Liver (tissue), 9 donors: ENCODE measurements around the gene CXCR6. TPM values are rescaled to one million over a fixed set of nuclear protein-coding genes. Genes with fewer than 3 reads are reported as not detected.

Source experiments
- DNase-seq: peaks from one replicate; pipeline ENCODE4 v3.0.0-alpha.2; 2017; ENCODE audit warnings: low spot score
- H3K27ac ChIP-seq, 2 donors: one replicate each; pipeline ENCODE4 v1.7.0; 2013; ENCODE audit warnings: inconsistent platforms in 2 of 2, low read length in 2 of 2, control low read depth in 1 of 2, low read depth in 1 of 2, mild to moderate bottlenecking in 1 of 2
- H3K27me3 ChIP-seq, 4 donors: one replicate each; pipeline versions ENCODE4 v1.6.1 to v1.7.0; 2013; ENCODE audit warnings: low read length in 3 of 4, inconsistent platforms in 1 of 4, mild to moderate bottlenecking in 1 of 4, moderate library complexity in 1 of 4; ENCODE audit not compliant: control insufficient read depth in 4 of 4, insufficient read depth in 4 of 4
- H3K36me3 ChIP-seq, 4 donors: one replicate each; pipeline versions ENCODE4 v1.6.1 to v1.7.0; 2013; ENCODE audit warnings: low read length in 3 of 4, mild to moderate bottlenecking in 3 of 4, low read depth in 1 of 4, moderate library complexity in 1 of 4; ENCODE audit not compliant: control insufficient read depth in 4 of 4, insufficient read depth in 3 of 4
- H3K4me1 ChIP-seq, 4 donors: one replicate each; pipeline versions ENCODE4 v1.6.1 to v1.7.0; 2013; ENCODE audit warnings: low read length in 3 of 4, mild to moderate bottlenecking in 3 of 4, moderate library complexity in 1 of 4; ENCODE audit not compliant: control insufficient read depth in 4 of 4, insufficient read depth in 4 of 4
- H3K4me3 ChIP-seq, 3 donors: one replicate each; pipeline versions ENCODE4 v1.6.1 to v1.7.0; 2013; ENCODE audit warnings: low read length in 3 of 3, control low read depth in 1 of 3, low read depth in 1 of 3, mild to moderate bottlenecking in 1 of 3
- H3K9ac ChIP-seq, 2 donors: one replicate each; pipeline ENCODE4 v1.7.0; 2013; ENCODE audit warnings: low read length in 2 of 2, mild to moderate bottlenecking in 2 of 2, moderate library complexity in 2 of 2, control low read depth in 1 of 2, low read depth in 1 of 2
- H3K9me3 ChIP-seq, 4 donors: one replicate each; pipeline versions ENCODE4 v1.6.1 to v1.7.0; 2013; ENCODE audit warnings: low read length in 3 of 4; ENCODE audit not compliant: control insufficient read depth in 4 of 4
- EGR1 ChIP-seq, 2 donors: IDR thresholded peaks; 2 replicates each; pipeline ENCODE4 v1.6.1; 2016 to 2018; ENCODE audit warnings: antibody characterized with exemption in 2 of 2, low read depth in 2 of 2
- FOXA1 ChIP-seq: IDR thresholded peaks from 2 replicates; pipeline ENCODE4 v1.6.1; 2016; ENCODE audit warnings: antibody characterized with exemption
- FOXA2 ChIP-seq: IDR thresholded peaks from 2 replicates; pipeline ENCODE4 v1.6.1; 2016; ENCODE audit warnings: antibody characterized with exemption
- HNF4A ChIP-seq, 2 donors: conservative IDR thresholded peaks; 2 replicates each; pipeline ENCODE4 v1.6.1; 2016; ENCODE audit warnings: antibody characterized with exemption in 2 of 2, mild to moderate bottlenecking in 2 of 2
- HNF4G ChIP-seq: IDR thresholded peaks from 2 replicates; pipeline ENCODE4 v1.6.1; 2016; ENCODE audit warnings: antibody characterized with exemption
- JUND ChIP-seq, 2 donors: IDR thresholded peaks; 2 replicates each; pipeline ENCODE4 v1.6.1; 2016; ENCODE audit warnings: antibody characterized with exemption in 2 of 2
- NR2F2 ChIP-seq: IDR thresholded peaks from 2 replicates; pipeline ENCODE4 v1.6.1; 2016; ENCODE audit warnings: antibody characterized with exemption
- RAD21 ChIP-seq, 2 donors: IDR thresholded peaks; 2 replicates each; pipeline ENCODE4 v1.6.1; 2016; ENCODE audit warnings: antibody characterized with exemption in 2 of 2, mild to moderate bottlenecking in 2 of 2
- RXRA ChIP-seq, 2 donors: IDR thresholded peaks; 2 replicates each; pipeline ENCODE4 v1.6.1; 2017 to 2018; ENCODE audit warnings: antibody characterized with exemption in 2 of 2, mild to moderate bottlenecking in 1 of 2
- SP1 ChIP-seq: IDR thresholded peaks from 2 replicates; pipeline ENCODE4 v1.6.1; 2018; ENCODE audit warnings: antibody characterized with exemption, mild to moderate bottlenecking
- TAF1 ChIP-seq: conservative IDR thresholded peaks from 2 replicates; pipeline ENCODE4 v1.6.1; 2016; ENCODE audit warnings: antibody characterized with exemption, mild to moderate bottlenecking
- YY1 ChIP-seq: IDR thresholded peaks from 2 replicates; pipeline ENCODE4 v1.6.1; 2016; ENCODE audit warnings: antibody characterized with exemption, mild to moderate bottlenecking
- WGBS: extraction: QIAGEN DNeasy Blood & Tissue Kit; methylation state at CpG from one replicate; pipeline ENCODE4 v1.1.7; 2013; 5-methylcytosine and 5-hydroxymethylcytosine counted together
- polyA plus RNA-seq, 2 donors: library from polyadenylated mRNA; stranded (reverse) in 1 of 2; unstranded in 1 of 2; fragments of 200-250 nt in 1 of 2; fragments of >200 nt in 1 of 2; fragmentation: Nextera tagmentation in 1 of 2; extraction: Ambion mirVana in 1 of 2; gene quantifications; one replicate each; pipeline versions ENCODE4 v1.2.1 to v1.2.3, GENCODE V29; 2013 to 2015
- total RNA-seq, 2 donors: library from RNA; depleted of rRNA; stranded (reverse); fragments of >200 nt; gene quantifications; one replicate each; pipeline ENCODE4 v1.2.3, GENCODE V29; 2014
- TF ChIP-seq, protein P1 (sequence below): fragments of 150-350 bp; IDR thresholded peaks from 2 replicates; pipeline ENCODE4 v1.5.1; 2017; ENCODE audit warnings: improper control_type of control experiment, low read depth, low read length; ENCODE audit not compliant: missing input control
- TF ChIP-seq, protein P2 (sequence below): IDR thresholded peaks from 2 replicates; pipeline ENCODE4 v1.6.1; 2016; ENCODE audit warnings: antibody characterized with exemption
- TF ChIP-seq, protein P3 (sequence below): IDR thresholded peaks from 2 replicates; pipeline ENCODE4 v1.6.1; 2016; ENCODE audit warnings: antibody characterized with exemption
- TF ChIP-seq, protein P4 (sequence below): IDR thresholded peaks from 2 replicates; pipeline ENCODE4 v1.6.1; 2016; ENCODE audit warnings: antibody characterized with exemption
- TF ChIP-seq, protein P5 (sequence below): IDR thresholded peaks from 2 replicates; pipeline ENCODE4 v1.6.1; 2016; ENCODE audit warnings: antibody characterized with exemption, mild to moderate bottlenecking
- donor health status: healthy.
- donor health status: healthy.
- donor health status: healthy.
- donor health status: healthy.
- donor health status: healthy.

The CXCR6 gene
- total and polyA plus RNA-seq, 4 donors, result 0.60 to 2.9 (median 0.96) TPM

DNA sequence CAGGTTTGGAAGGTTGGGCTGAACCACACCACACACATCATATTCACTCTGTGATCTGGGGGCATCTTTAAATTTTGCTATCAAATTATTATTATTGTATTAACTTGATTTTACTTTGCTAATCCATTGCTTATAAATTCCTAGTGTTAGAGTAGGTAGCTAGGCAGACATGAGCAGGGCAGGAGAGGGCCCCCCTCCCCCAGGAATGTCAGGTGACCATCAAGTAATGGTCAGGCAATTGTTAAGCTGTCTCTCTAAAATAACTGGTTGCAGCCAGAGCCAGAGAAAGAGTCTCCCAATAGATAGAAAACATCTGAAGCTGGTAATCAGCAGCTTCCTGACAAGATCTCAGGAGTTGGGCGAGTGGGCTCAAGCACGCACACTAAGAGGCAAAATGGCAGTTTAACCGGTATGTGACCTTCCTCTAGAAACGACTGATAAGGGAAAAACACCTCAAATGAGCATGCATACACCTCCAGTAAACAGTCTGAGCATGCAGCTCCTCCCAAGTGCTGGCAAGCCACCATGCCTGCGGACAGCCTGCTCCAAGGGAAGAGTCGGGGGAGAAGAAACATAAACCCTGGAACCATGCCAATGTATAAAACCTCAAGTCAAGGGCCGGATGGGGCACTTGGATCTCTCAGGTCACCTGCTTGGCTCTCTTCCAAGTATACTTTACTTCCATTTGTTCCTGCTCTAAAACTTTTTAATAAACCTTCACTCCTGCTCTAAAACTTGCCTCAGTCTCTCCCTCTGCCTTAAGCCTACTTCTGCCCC lies 3.1 kb upstream of the CXCR6 start (continued):
- TF ChIP-seq, protein P1, sequence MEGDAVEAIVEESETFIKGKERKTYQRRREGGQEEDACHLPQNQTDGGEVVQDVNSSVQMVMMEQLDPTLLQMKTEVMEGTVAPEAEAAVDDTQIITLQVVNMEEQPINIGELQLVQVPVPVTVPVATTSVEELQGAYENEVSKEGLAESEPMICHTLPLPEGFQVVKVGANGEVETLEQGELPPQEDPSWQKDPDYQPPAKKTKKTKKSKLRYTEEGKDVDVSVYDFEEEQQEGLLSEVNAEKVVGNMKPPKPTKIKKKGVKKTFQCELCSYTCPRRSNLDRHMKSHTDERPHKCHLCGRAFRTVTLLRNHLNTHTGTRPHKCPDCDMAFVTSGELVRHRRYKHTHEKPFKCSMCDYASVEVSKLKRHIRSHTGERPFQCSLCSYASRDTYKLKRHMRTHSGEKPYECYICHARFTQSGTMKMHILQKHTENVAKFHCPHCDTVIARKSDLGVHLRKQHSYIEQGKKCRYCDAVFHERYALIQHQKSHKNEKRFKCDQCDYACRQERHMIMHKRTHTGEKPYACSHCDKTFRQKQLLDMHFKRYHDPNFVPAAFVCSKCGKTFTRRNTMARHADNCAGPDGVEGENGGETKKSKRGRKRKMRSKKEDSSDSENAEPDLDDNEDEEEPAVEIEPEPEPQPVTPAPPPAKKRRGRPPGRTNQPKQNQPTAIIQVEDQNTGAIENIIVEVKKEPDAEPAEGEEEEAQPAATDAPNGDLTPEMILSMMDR, result no peak
- no peak for TF ChIP-seq TAF1
- TF ChIP-seq YY1, result no peak
- TF ChIP-seq RXRA (IDR thresholded peaks at IDR 0.05), result no peak
- no peak for TF ChIP-seq FOXA1
- TF ChIP-seq, protein P2, sequence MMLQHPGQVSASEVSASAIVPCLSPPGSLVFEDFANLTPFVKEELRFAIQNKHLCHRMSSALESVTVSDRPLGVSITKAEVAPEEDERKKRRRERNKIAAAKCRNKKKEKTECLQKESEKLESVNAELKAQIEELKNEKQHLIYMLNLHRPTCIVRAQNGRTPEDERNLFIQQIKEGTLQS, result no peak
- TF ChIP-seq RAD21 (IDR thresholded peaks at IDR 0.05), result no peak
- TF ChIP-seq HNF4G, result no peak

DNA sequence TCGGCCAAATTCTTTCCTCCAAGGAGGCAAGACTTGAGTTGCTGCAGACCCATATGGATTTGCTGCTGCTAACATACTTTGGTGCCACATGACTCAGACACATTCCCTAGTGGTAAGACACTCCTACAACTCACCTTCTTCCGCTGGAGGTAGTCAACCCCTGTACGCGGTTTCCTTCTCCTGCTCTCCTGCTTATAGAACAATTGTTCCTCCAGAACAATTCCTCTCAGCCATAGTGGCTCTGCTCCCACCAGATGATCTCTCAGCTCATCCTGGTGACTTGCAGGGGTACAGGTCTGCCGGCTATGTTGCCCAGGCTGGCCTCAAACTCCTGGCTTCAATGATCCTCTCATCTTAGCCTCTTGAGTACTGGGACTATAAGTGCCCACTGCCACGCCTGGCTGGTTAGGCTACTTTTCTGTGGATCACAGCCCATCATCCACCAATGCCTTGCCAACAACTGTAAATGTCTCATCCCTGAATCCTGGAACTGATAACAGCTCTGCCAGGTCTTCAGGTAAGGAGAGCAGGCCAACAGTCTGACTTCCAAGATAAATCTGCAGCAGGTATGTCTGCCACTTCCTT lies 2.4 kb upstream of the CXCR6 start:
- H3K27ac ChIP-seq, result no peak overlapping the region
- no peaks in the 10 kb centered on the region for H3K4me1 ChIP-seq
- H3K4me3 ChIP-seq, result no peak overlapping the region
- H3K36me3 ChIP-seq, result peaks cover 0 to 25% (median 10%) of the 10 kb centered on the region in 4 donors
- TF ChIP-seq, protein P3, sequence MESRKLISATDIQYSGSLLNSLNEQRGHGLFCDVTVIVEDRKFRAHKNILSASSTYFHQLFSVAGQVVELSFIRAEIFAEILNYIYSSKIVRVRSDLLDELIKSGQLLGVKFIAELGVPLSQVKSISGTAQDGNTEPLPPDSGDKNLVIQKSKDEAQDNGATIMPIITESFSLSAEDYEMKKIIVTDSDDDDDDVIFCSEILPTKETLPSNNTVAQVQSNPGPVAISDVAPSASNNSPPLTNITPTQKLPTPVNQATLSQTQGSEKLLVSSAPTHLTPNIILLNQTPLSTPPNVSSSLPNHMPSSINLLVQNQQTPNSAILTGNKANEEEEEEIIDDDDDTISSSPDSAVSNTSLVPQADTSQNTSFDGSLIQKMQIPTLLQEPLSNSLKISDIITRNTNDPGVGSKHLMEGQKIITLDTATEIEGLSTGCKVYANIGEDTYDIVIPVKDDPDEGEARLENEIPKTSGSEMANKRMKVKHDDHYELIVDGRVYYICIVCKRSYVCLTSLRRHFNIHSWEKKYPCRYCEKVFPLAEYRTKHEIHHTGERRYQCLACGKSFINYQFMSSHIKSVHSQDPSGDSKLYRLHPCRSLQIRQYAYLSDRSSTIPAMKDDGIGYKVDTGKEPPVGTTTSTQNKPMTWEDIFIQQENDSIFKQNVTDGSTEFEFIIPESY, result no peak
- TF ChIP-seq HNF4G (no peak), NR2F2 (no peak), RAD21 (IDR thresholded peaks at IDR 0.05) (no peak), SP1 (no peak), JUND (IDR thresholded peaks at IDR 0.05) (no peak), FOXA2 (no peak), FOXA1 (no peak), EGR1 (IDR thresholded peaks at IDR 0.05; ENCODE audit: low read depth in 2 of 2) (no peak), TAF1 (no peak), HNF4A (conservative IDR thresholded peaks at IDR 0.05) (no peak), YY1 (no peak)
- TF ChIP-seq, protein P4, sequence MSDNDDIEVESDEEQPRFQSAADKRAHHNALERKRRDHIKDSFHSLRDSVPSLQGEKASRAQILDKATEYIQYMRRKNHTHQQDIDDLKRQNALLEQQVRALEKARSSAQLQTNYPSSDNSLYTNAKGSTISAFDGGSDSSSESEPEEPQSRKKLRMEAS, result no peak
- TF ChIP-seq, protein P2, result no peak
- TF ChIP-seq, protein P5, sequence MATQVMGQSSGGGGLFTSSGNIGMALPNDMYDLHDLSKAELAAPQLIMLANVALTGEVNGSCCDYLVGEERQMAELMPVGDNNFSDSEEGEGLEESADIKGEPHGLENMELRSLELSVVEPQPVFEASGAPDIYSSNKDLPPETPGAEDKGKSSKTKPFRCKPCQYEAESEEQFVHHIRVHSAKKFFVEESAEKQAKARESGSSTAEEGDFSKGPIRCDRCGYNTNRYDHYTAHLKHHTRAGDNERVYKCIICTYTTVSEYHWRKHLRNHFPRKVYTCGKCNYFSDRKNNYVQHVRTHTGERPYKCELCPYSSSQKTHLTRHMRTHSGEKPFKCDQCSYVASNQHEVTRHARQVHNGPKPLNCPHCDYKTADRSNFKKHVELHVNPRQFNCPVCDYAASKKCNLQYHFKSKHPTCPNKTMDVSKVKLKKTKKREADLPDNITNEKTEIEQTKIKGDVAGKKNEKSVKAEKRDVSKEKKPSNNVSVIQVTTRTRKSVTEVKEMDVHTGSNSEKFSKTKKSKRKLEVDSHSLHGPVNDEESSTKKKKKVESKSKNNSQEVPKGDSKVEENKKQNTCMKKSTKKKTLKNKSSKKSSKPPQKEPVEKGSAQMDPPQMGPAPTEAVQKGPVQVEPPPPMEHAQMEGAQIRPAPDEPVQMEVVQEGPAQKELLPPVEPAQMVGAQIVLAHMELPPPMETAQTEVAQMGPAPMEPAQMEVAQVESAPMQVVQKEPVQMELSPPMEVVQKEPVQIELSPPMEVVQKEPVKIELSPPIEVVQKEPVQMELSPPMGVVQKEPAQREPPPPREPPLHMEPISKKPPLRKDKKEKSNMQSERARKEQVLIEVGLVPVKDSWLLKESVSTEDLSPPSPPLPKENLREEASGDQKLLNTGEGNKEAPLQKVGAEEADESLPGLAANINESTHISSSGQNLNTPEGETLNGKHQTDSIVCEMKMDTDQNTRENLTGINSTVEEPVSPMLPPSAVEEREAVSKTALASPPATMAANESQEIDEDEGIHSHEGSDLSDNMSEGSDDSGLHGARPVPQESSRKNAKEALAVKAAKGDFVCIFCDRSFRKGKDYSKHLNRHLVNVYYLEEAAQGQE, result no peak
- TF ChIP-seq, protein P1, result no peak
- DNase-seq, result no peak
- no peaks in the 10 kb centered on the region for H3K9me3 ChIP-seq
- 97% methylated on average over 6 of the region's 6 CpGs for WGBS
- no peaks in the 10 kb centered on the region for H3K27me3 ChIP-seq
- H3K9ac ChIP-seq, result no peak overlapping the region
